Panc1 (cell line): ENCODE data around the gene AARS2.

Experiments
- CTCF ChIP-seq: fragments of 450-650 bp; IDR thresholded peaks from 2 replicates; pipeline ENCODE4 v1.5.1; 2017; ENCODE audit warnings: mild to moderate bottlenecking
- POLR2AphosphoS5 ChIP-seq: IDR thresholded peaks from 2 replicates; pipeline ENCODE4 v1.6.1; 2012; ENCODE audit warnings: mild to moderate bottlenecking, low read depth, low read length, moderate library complexity
- REST ChIP-seq, 2 experiments: IDR thresholded peaks; 2 replicates each; pipeline ENCODE4 v1.6.1; 2011 to 2012; ENCODE audit warnings: low read depth in 2 of 2, control low read depth in 1 of 2, low read length in 1 of 2, mild to moderate bottlenecking in 1 of 2, moderate library complexity in 1 of 2; ENCODE audit not compliant: insufficient read depth in 1 of 2
- SIN3A ChIP-seq: IDR thresholded peaks from 2 replicates; pipeline ENCODE4 v1.6.1; 2012; ENCODE audit warnings: low read depth, mild to moderate bottlenecking, low read length, moderate library complexity, borderline replicate concordance; ENCODE audit not compliant: insufficient read depth
- TCF7L2 ChIP-seq: IDR thresholded peaks from 2 replicates; pipeline ENCODE4 v1.6.1; 2011; ENCODE audit warnings: mild to moderate bottlenecking, low read depth, low read length, inconsistent platforms

- TF ChIP-seq CTCF (no peak), POLR2AphosphoS5 (no peak), REST (IDR thresholded peaks at IDR 0.05; ENCODE audit: insufficient read depth in 1 of 2, low read depth in 2 of 2, low read length in 1 of 2) (no peak), TCF7L2 (no peak), SIN3A (no peak)
These were observed 2.9 kb downstream of the AARS2 start for GRCh38 chr6:44310241-44310640.
